Measurements from ENCODE around the gene GLCE. TPM values are rescaled to one million over a fixed set of nuclear protein-coding genes. Genes with fewer than 3 reads are reported as not detected.

Gene GLCE
- total RNA-seq, 2 donors from 2014 or later: 16.3 to 17.2 TPM

DNA sequence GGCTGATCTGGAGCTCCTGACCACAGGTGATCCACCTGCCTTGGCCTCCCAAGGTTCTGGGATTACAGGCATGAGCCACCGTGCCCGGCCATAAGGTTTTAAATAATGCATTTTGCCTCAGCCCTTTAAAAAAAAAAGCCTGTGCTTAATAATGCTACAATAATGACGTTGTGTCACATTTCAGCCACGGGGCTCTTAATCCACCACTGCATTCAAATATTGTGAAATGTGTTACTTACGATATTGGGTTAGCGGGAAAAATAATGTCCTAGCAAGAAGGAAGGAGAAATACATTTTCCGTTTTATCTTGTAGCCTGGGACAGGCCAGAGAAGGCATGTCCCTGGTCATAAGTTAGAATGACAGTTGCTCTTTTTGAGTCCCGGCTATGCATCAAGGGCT is 155.9 kb downstream of the GLCE start:
- Histone ChIP-seq H3K4me1 (ENCODE audit: control insufficient read depth, insufficient read depth, low read length) (peaks cover 18% of the 10 kb centered on the region), H3K27me3 (ENCODE audit: control insufficient read depth, insufficient read depth, low read length, poor library complexity, severe bottlenecking) (no peaks in the 10 kb centered on the region), H3K36me3 (ENCODE audit: control insufficient read depth, insufficient read depth, low read length) (peaks cover 9% of the 10 kb centered on the region), H3K9me3 (ENCODE audit: control insufficient read depth, low read length) (no peaks in the 10 kb centered on the region), H3K4me3 (ENCODE audit: low read length) (no peak overlapping the region), H3K27ac (ENCODE audit: low read depth, low read length) (no peak overlapping the region), H3K9ac (ENCODE audit: extremely low read depth, low read length, poor library complexity, severe bottlenecking) (no peak overlapping the region)
- WGBS, 2 experiments (ENCODE audit: insufficient coverage in 1 of 2, insufficient read length in 1 of 2): 94% methylated on average over 4 to 8 of the region's 8 CpGs
- Mint-ChIP-seq H3K27ac (no peak overlapping the region), H3K4me1 (peaks cover 32% of the 10 kb centered on the region), H3K27me3 (ENCODE audit: insufficient read depth) (no peaks in the 10 kb centered on the region), H3K9me3 (no peaks in the 10 kb centered on the region), H3K4me3 (no peak overlapping the region), H3K36me3 (ENCODE audit: low read depth) (peaks cover 4% of the 10 kb centered on the region)
- no peak for DNase-seq
- TF ChIP-seq CTCF (conservative IDR thresholded peaks at IDR 0.05): no peak

DNA sequence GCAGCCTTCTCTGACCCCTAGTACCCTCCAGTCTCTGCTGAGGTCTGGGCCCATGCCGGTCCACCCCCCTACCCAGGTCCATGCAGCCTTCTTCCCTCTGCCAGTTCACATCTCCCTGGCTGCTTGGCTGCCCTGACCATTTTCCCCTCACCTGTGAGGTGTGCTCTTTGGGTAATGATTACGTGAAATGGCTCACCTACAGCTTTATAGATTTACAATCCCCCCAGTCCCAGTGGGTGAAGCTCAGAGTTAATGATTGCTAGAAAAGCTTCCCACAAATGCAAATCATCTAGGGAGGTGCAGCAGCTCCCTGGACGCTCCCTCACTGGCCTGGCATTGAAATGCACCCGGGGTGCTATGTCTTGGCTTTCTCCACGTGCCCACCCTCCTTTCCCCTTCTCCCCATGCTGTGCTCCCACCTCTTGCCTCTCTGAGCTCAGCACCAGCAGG is 157.0 kb downstream of the GLCE start:
- Histone ChIP-seq H3K9me3 (ENCODE audit: control insufficient read depth, low read length) (no peaks in the 10 kb centered on the region), H3K4me1 (ENCODE audit: control insufficient read depth, insufficient read depth, low read length) (peaks cover 18% of the 10 kb centered on the region), H3K9ac (ENCODE audit: extremely low read depth, low read length, poor library complexity, severe bottlenecking) (no peak overlapping the region), H3K27me3 (ENCODE audit: control insufficient read depth, insufficient read depth, low read length, poor library complexity, severe bottlenecking) (no peaks in the 10 kb centered on the region), H3K36me3 (ENCODE audit: control insufficient read depth, insufficient read depth, low read length) (peaks cover 14% of the 10 kb centered on the region), H3K27ac (ENCODE audit: low read depth, low read length) (no peak overlapping the region), H3K4me3 (ENCODE audit: low read length) (no peak overlapping the region)
- WGBS, 2 experiments (ENCODE audit: insufficient coverage in 1 of 2, insufficient read length in 1 of 2): 67 to 70% methylated on average over 4 to 5 of the region's 5 CpGs
- Mint-ChIP-seq H3K4me3 (peak overlapping the region; percentile 10), H3K27me3 (ENCODE audit: insufficient read depth) (no peaks in the 10 kb centered on the region), H3K36me3 (ENCODE audit: low read depth) (peaks cover 10% of the 10 kb centered on the region), H3K27ac (no peak overlapping the region), H3K4me1 (peaks cover 29% of the 10 kb centered on the region), H3K9me3 (no peaks in the 10 kb centered on the region)
- no peak for DNase-seq
- no peak for TF ChIP-seq CTCF (conservative IDR thresholded peaks at IDR 0.05)

GRCh38 chr15:69318033-69318432 is 157.6 kb downstream of the GLCE start:
- Mint-ChIP-seq H3K36me3 (ENCODE audit: low read depth) (peaks cover 10% of the 10 kb centered on the region), H3K9me3 (no peaks in the 10 kb centered on the region), H3K27me3 (ENCODE audit: insufficient read depth) (no peaks in the 10 kb centered on the region), H3K4me3 (no peak overlapping the region), H3K27ac (no peak overlapping the region), H3K4me1 (peaks cover 29% of the 10 kb centered on the region)
- no peak for TF ChIP-seq CTCF (conservative IDR thresholded peaks at IDR 0.05)
- Histone ChIP-seq H3K36me3 (ENCODE audit: control insufficient read depth, insufficient read depth, low read length) (peaks cover 14% of the 10 kb centered on the region), H3K27me3 (ENCODE audit: control insufficient read depth, insufficient read depth, low read length, poor library complexity, severe bottlenecking) (no peaks in the 10 kb centered on the region), H3K9ac (ENCODE audit: extremely low read depth, low read length, poor library complexity, severe bottlenecking) (no peak overlapping the region), H3K27ac (ENCODE audit: low read depth, low read length) (no peak overlapping the region), H3K4me3 (ENCODE audit: low read length) (no peak overlapping the region), H3K4me1 (ENCODE audit: control insufficient read depth, insufficient read depth, low read length) (peaks cover 18% of the 10 kb centered on the region), H3K9me3 (ENCODE audit: control insufficient read depth, low read length) (no peaks in the 10 kb centered on the region)
- 92 to 93% methylated on average over 5 to 7 of the region's 7 CpGs for WGBS, 2 experiments (ENCODE audit: insufficient coverage in 1 of 2, insufficient read length in 1 of 2)
- no peak for DNase-seq

Data from endodermal cell (in vitro differentiated cells).